ENCODE measurements around the gene ANLN.

DNA sequence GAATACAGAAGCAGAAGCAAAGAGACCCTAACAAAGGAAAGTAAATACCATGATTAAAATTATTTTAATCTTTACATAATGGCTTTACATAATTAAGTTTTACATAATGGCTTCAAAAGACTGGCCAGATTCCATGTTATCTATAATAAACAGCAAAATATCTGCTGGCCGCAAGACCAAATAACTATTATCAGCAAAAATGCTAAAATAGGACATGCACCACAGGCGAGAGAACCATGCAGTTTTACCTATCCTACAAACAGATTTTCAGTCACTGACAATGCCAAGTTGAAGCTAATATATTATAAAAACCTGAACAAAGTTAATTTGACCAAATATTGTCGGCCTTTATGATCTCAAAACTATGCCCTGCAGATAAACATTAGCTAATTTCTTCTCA is 34.2 kb upstream of the ANLN start:
- TF ChIP-seq POLR2AphosphoS5 (IDR thresholded peaks at IDR 0.05; ENCODE audit: low read depth, low read length) (no peak), POLR2A (IDR thresholded peaks at IDR 0.05; ENCODE audit: low read depth, low read length) (no peak)
